Neuronal stem cell (in vitro differentiated cells): ENCODE data around the gene NEUROG1.

ENCODE experiments used
- DNase-seq: peaks from one replicate; pipeline ENCODE4 v3.0.0-alpha.2; 2013; ENCODE audit warnings: low spot score
- H2AFZ ChIP-seq: one replicate; pipeline ENCODE4 v1.6.1; 2013; ENCODE audit warnings: mild to moderate bottlenecking, low read length, inconsistent platforms
- H2AK5ac ChIP-seq: 2 replicates; pipeline ENCODE4 v1.6.1; 2013; ENCODE audit warnings: low read depth, mild to moderate bottlenecking, inconsistent platforms, low read length, moderate library complexity, mixed read lengths
- H2BK120ac ChIP-seq: 2 replicates; pipeline ENCODE4 v1.6.1; 2013; ENCODE audit warnings: low read depth, mild to moderate bottlenecking, inconsistent platforms, low read length, moderate library complexity, mixed read lengths
- H2BK12ac ChIP-seq: one replicate; pipeline ENCODE4 v1.6.1; 2013; ENCODE audit warnings: low read length, inconsistent platforms
- H2BK15ac ChIP-seq: 2 replicates; pipeline ENCODE4 v1.6.1; 2013; ENCODE audit warnings: mild to moderate bottlenecking, low read length, inconsistent platforms, mixed read lengths
- H2BK5ac ChIP-seq: one replicate; pipeline ENCODE4 v1.6.1; 2013; ENCODE audit warnings: inconsistent platforms, mild to moderate bottlenecking, low read length, moderate library complexity
- H3K14ac ChIP-seq: one replicate; pipeline ENCODE4 v1.6.1; 2013; ENCODE audit warnings: low read length, inconsistent platforms
- H3K18ac ChIP-seq: 2 replicates; pipeline ENCODE4 v1.6.1; 2013; ENCODE audit warnings: low read length, inconsistent platforms
- H3K23ac ChIP-seq: 2 replicates; pipeline ENCODE4 v1.6.1; 2013; ENCODE audit warnings: low read depth, mild to moderate bottlenecking, mixed read lengths, low read length, inconsistent platforms; ENCODE audit not compliant: poor library complexity
- H3K27ac ChIP-seq: replicated peaks from 3 replicates; pipeline ENCODE4 v1.5.1; 2013; ENCODE audit warnings: low read length, inconsistent platforms
- H3K27me3 ChIP-seq, 3 experiments: 2 replicates each; pipeline ENCODE4 v1.6.1; 2013; ENCODE audit warnings: low read length in 3 of 3, mild to moderate bottlenecking in 2 of 3, inconsistent platforms in 1 of 3, low read depth in 1 of 3, mixed read lengths in 1 of 3, moderate library complexity in 1 of 3; ENCODE audit not compliant: control insufficient read depth in 3 of 3, insufficient read depth in 3 of 3
- H3K36me3 ChIP-seq, 2 donors: replicated peaks in 1 of 2; 2 replicates each; pipeline ENCODE4 v1.6.1; 2013; ENCODE audit warnings: low read length in 2 of 2; ENCODE audit not compliant: control insufficient read depth in 2 of 2, insufficient read depth in 2 of 2
- H3K4ac ChIP-seq: 2 replicates; pipeline ENCODE4 v1.6.1; 2013; ENCODE audit warnings: inconsistent platforms, mild to moderate bottlenecking, low read length, moderate library complexity
- H3K4me1 ChIP-seq, 2 donors: 1 replicate in 1 of 2; 2 replicates in 1 of 2; pipeline ENCODE4 v1.6.1; 2013; ENCODE audit warnings: low read length in 2 of 2, low read depth in 1 of 2; ENCODE audit not compliant: control insufficient read depth in 2 of 2, insufficient read depth in 1 of 2
- H3K4me2 ChIP-seq: one replicate; pipeline ENCODE4 v1.6.1; 2013; ENCODE audit warnings: mild to moderate bottlenecking, low read length, inconsistent platforms; ENCODE audit not compliant: insufficient read depth, poor library complexity, severe bottlenecking
- H3K4me3 ChIP-seq, 2 donors: 2 replicates each; pipeline ENCODE4 v1.5.1; 2013; ENCODE audit warnings: low read length in 2 of 2, mild to moderate bottlenecking in 2 of 2, inconsistent platforms in 1 of 2, moderate library complexity in 1 of 2
- H3K79me1 ChIP-seq: one replicate; pipeline ENCODE4 v1.6.1; 2013; ENCODE audit warnings: low read depth, mild to moderate bottlenecking, inconsistent platforms, low read length, moderate library complexity
- H3K9ac ChIP-seq: one replicate; pipeline ENCODE4 v1.6.1; 2013; ENCODE audit warnings: mild to moderate bottlenecking, low read depth, low read length, inconsistent platforms; ENCODE audit not compliant: poor library complexity
- H3K9me3 ChIP-seq, 2 donors: replicated peaks in 1 of 2; 2 replicates each; pipeline versions ENCODE3 to v1.6.1; 2013; ENCODE audit warnings: low read length in 2 of 2, mild to moderate bottlenecking in 2 of 2, inconsistent platforms in 1 of 2, low read depth in 1 of 2, mixed read lengths in 1 of 2, moderate library complexity in 1 of 2; ENCODE audit not compliant: control insufficient read depth in 2 of 2, insufficient read depth in 1 of 2
- H4K8ac ChIP-seq: one replicate; pipeline ENCODE4 v1.6.1; 2013; ENCODE audit warnings: low read depth, mild to moderate bottlenecking, inconsistent platforms, low read length, moderate library complexity
- H4K91ac ChIP-seq: one replicate; pipeline ENCODE4 v1.6.1; 2013; ENCODE audit warnings: low read length, low read depth, mild to moderate bottlenecking, inconsistent platforms; ENCODE audit not compliant: poor library complexity
- WGBS, 2 donors: extraction: QIAGEN DNeasy Blood & Tissue Kit; methylation state at CpG; one replicate each; pipeline ENCODE4 v1.1.7; 2013; ENCODE audit warnings: missing lambda C conversion rate in 2 of 2, mixed read lengths in 1 of 2; ENCODE audit not compliant: insufficient read length in 2 of 2, insufficient replicate concordance in 1 of 2; ENCODE audit errors: extremely low coverage in 2 of 2; 5-methylcytosine and 5-hydroxymethylcytosine counted together

The NEUROG1 gene

GRCh38 chr5:135551593-135552447, 16.1 kb upstream of the NEUROG1 start:
- Histone ChIP-seq H3K27ac (no peak overlapping the region), H2BK120ac (no peak overlapping the region), H3K36me3 (no peaks in the 10 kb centered on the region), H2BK12ac (no peak overlapping the region), H2BK5ac (no peak overlapping the region), H3K9me3 (no peaks in the 10 kb centered on the region), H4K91ac (no peak overlapping the region), H2AK5ac (no peak overlapping the region), H3K14ac (no peak overlapping the region), H3K9ac (no peak overlapping the region), H3K27me3 (peaks cover 5 to 47% (median 46%) of the 10 kb centered on the region in 3 experiments), H2AFZ (no peak overlapping the region), H3K23ac (no peak overlapping the region), H3K4me1 (no peaks in the 10 kb centered on the region), H2BK15ac (no peak overlapping the region), H4K8ac (no peak overlapping the region), H3K4me3 (no peak overlapping the region), H3K79me1 (no peaks in the 10 kb centered on the region), H3K4ac (no peak overlapping the region), H3K18ac (no peak overlapping the region), H3K4me2 (no peak overlapping the region)
- DNase-seq = no peak
- WGBS, 2 donors = no CpG with 5 or more reads among the region's 15 CpGs

- no peak overlapping the region for H3K18ac ChIP-seq
- no CpG with 5 or more reads among the region's 4 CpGs for WGBS, 2 donors
- H3K9me3 ChIP-seq = no peaks in the 10 kb centered on the region
- no peak overlapping the region for H3K4ac ChIP-seq
- no peak overlapping the region for H4K91ac ChIP-seq
- H3K23ac ChIP-seq = no peak overlapping the region
- no peak overlapping the region for H4K8ac ChIP-seq
- no peak overlapping the region for H2AFZ ChIP-seq
- H3K4me1 ChIP-seq = peaks cover 0 to 12% of the 10 kb centered on the region in 2 donors
- H2BK120ac ChIP-seq = no peak overlapping the region
- no peaks in the 10 kb centered on the region for H3K36me3 ChIP-seq
- no peak overlapping the region for H3K4me2 ChIP-seq
- H2BK12ac ChIP-seq = no peak overlapping the region
- H3K9ac ChIP-seq = no peak overlapping the region
- no peak overlapping the region for H2BK15ac ChIP-seq
- H3K79me1 ChIP-seq = no peaks in the 10 kb centered on the region
- peaks cover 19 to 72% (median 65%) of the 10 kb centered on the region in 3 experiments for H3K27me3 ChIP-seq
- no peak overlapping the region for H3K14ac ChIP-seq
- no peak overlapping the region for H3K27ac ChIP-seq
- no peak for DNase-seq
- no peak overlapping the region for H2AK5ac ChIP-seq
- H3K4me3 ChIP-seq = no peak overlapping the region
- no peak overlapping the region for H2BK5ac ChIP-seq
These were observed 13.6 kb upstream of the NEUROG1 start for GRCh38 chr5:135549413-135549812.

- Histone ChIP-seq H3K9ac (no peak overlapping the region), H2BK15ac (no peak overlapping the region), H3K4me3 (no peak overlapping the region), H3K18ac (no peak overlapping the region), H2BK12ac (no peak overlapping the region), H3K36me3 (no peaks in the 10 kb centered on the region), H3K4ac (no peak overlapping the region), H3K4me2 (no peak overlapping the region), H3K4me1 (peaks cover 5 to 13% of the 10 kb centered on the region in 2 donors), H3K9me3 (no peaks in the 10 kb centered on the region), H2BK5ac (no peak overlapping the region), H4K8ac (no peak overlapping the region), H4K91ac (no peak overlapping the region), H3K27me3 (peaks cover 25 to 85% (median 82%) of the 10 kb centered on the region in 3 experiments), H2AFZ (no peak overlapping the region), H2AK5ac (no peak overlapping the region), H3K23ac (no peak overlapping the region), H2BK120ac (no peak overlapping the region), H3K14ac (no peak overlapping the region), H3K79me1 (no peaks in the 10 kb centered on the region), H3K27ac (no peak overlapping the region)
- no CpG with 5 or more reads among the region's 8 CpGs for WGBS, 2 donors
- no peak for DNase-seq
These were observed 12.0 kb upstream of the NEUROG1 start for GRCh38 chr5:135547590-135548254.

GRCh38 chr5:135546912-135547311, 11.1 kb upstream of the NEUROG1 start:
- H3K14ac ChIP-seq = no peak overlapping the region
- no peak overlapping the region for H3K18ac ChIP-seq
- H3K9me3 ChIP-seq = no peaks in the 10 kb centered on the region
- H3K4me2 ChIP-seq = no peak overlapping the region
- no peak overlapping the region for H3K4me3 ChIP-seq
- H3K27me3 ChIP-seq = peaks cover 28 to 91% (median 90%) of the 10 kb centered on the region in 3 experiments
- H3K36me3 ChIP-seq = no peaks in the 10 kb centered on the region
- H2BK5ac ChIP-seq = no peak overlapping the region
- no peak overlapping the region for H2BK120ac ChIP-seq
- WGBS, 2 donors = no CpG with 5 or more reads among the region's 4 CpGs
- no peak overlapping the region for H3K27ac ChIP-seq
- H3K9ac ChIP-seq = no peak overlapping the region
- H2BK15ac ChIP-seq = no peak overlapping the region
- H2AFZ ChIP-seq = no peak overlapping the region
- no peak overlapping the region for H3K23ac ChIP-seq
- no peak overlapping the region for H4K91ac ChIP-seq
- H2BK12ac ChIP-seq = no peak overlapping the region
- no peak overlapping the region for H4K8ac ChIP-seq
- no peak overlapping the region for H2AK5ac ChIP-seq
- DNase-seq = no peak
- peaks cover 5 to 13% of the 10 kb centered on the region in 2 donors for H3K4me1 ChIP-seq
- H3K79me1 ChIP-seq = no peaks in the 10 kb centered on the region
- H3K4ac ChIP-seq = no peak overlapping the region
